Measurements from ENCODE around the gene NRP1. TPM values are rescaled to one million over a fixed set of nuclear protein-coding genes. Genes with fewer than 3 reads are reported as not detected.
"Not testable (repeated sequence)": the region's sequence is repeated elsewhere in the genome, so short reads cannot be mapped to it uniquely, and the experiment has no call there.

NRP1 gene
- polyA plus RNA-seq, 4 donors, result 145 to 181 (median 161) TPM

- DNase-seq (ENCODE audit: low read depth in 4 of 4, low spot score in 2 of 4), result peak in 3 of 4 donors; percentile 44 to 65 (median 61)
Measured at GRCh38 chr10:33223326-33224000, 111.0 kb downstream of the NRP1 start.

- not testable (repeated sequence) for DNase-seq (ENCODE audit: low read depth in 4 of 4, low spot score in 2 of 4)
Measured at GRCh38 chr10:33222304-33222703, 112.2 kb downstream of the NRP1 start.

GRCh38 chr10:33217854-33218253, 116.6 kb downstream of the NRP1 start:
- DNase-seq (ENCODE audit: low read depth in 4 of 4, low spot score in 2 of 4), result no peak

GRCh38 chr10:33216661-33217427, 117.6 kb downstream of the NRP1 start:
- no peak for DNase-seq (ENCODE audit: low read depth in 4 of 4, low spot score in 2 of 4)

GRCh38 chr10:33215635-33216034, 118.8 kb downstream of the NRP1 start:
- DNase-seq (ENCODE audit: low read depth in 4 of 4, low spot score in 2 of 4), result no peak

- DNase-seq (ENCODE audit: low read depth in 4 of 4, low spot score in 2 of 4), result no peak
Measured at GRCh38 chr10:33215154-33215553, 119.3 kb downstream of the NRP1 start.

- no peak for DNase-seq (ENCODE audit: low read depth in 4 of 4, low spot score in 2 of 4)
Measured at GRCh38 chr10:33214174-33214573, 120.3 kb downstream of the NRP1 start.

GRCh38 chr10:33212061-33212748, 122.3 kb downstream of the NRP1 start:
- no peak for DNase-seq (ENCODE audit: low read depth in 4 of 4, low spot score in 2 of 4)

- DNase-seq (ENCODE audit: low read depth in 4 of 4, low spot score in 2 of 4), result no peak
Measured at GRCh38 chr10:33211106-33211878, 123.2 kb downstream of the NRP1 start.

- DNase-seq (ENCODE audit: low read depth in 4 of 4, low spot score in 2 of 4), result no peak
Measured at GRCh38 chr10:33209802-33210201, 124.7 kb downstream of the NRP1 start.

- DNase-seq (ENCODE audit: low read depth in 4 of 4, low spot score in 2 of 4), result no peak
Measured at GRCh38 chr10:33208166-33208565, 126.3 kb downstream of the NRP1 start.

- no peak for DNase-seq (ENCODE audit: low read depth in 4 of 4, low spot score in 2 of 4)
Measured at GRCh38 chr10:33204031-33204430, 130.4 kb downstream of the NRP1 start.

GRCh38 chr10:33201971-33202370, 132.5 kb downstream of the NRP1 start:
- no peak for DNase-seq (ENCODE audit: low read depth in 4 of 4, low spot score in 2 of 4)

GRCh38 chr10:33201056-33201780, 133.2 kb downstream of the NRP1 start:
- no peak for DNase-seq (ENCODE audit: low read depth in 4 of 4, low spot score in 2 of 4)

GRCh38 chr10:33199731-33200232, 134.7 kb downstream of the NRP1 start:
- DNase-seq (ENCODE audit: low read depth in 4 of 4, low spot score in 2 of 4), result no peak

GRCh38 chr10:33198610-33199009, 135.9 kb downstream of the NRP1 start:
- no peak for DNase-seq (ENCODE audit: low read depth in 4 of 4, low spot score in 2 of 4)

GRCh38 chr10:33196710-33197491, 137.6 kb downstream of the NRP1 start:
- DNase-seq (ENCODE audit: low read depth in 4 of 4, low spot score in 2 of 4), result peak; percentile 37 to 75 (median 53)

- no peak for DNase-seq (ENCODE audit: low read depth in 4 of 4, low spot score in 2 of 4)
Measured at GRCh38 chr10:33196377-33196706, 138.1 kb downstream of the NRP1 start.

Measured in left renal cortex interstitium (tissue), 4 donors.